GM12878 (cell line): ENCODE measurements around the gene C12orf60. TPM values are rescaled to one million over a fixed set of nuclear protein-coding genes. Genes with fewer than 3 reads are reported as not detected.

ENCODE experiments used
- ATAC-seq: fragments of 200-7000 bp; cut with Tn5 transposase; 3 replicates; pipeline ENCODE4 v1.9.1; 2020; ENCODE audit warnings: mild to moderate bottlenecking, moderate library complexity
- BruUV-seq: library from RNA; stranded (reverse); fragments of 400-500 nt; replicated peaks from 2 replicates; lab custom pipeline; 2021; lab: Mats Ljungman, UMichigan
- CTCF ChIA-PET: fragments of 300-600 bp; sonication (Branson Sonifier 250); formaldehyde crosslinking; extraction: SDS; loops from one replicate; lab custom pipeline; 2021; ENCODE audit warnings: inconsistent platforms; lab: Yijun Ruan, JAX
- POLR2A ChIA-PET: fragments of 350-600 bp; formaldehyde crosslinking; extraction: SDS; loops from one replicate; lab custom pipeline; 2021; ENCODE audit warnings: inconsistent platforms; lab: Charles Lee
- RAD21 ChIA-PET: fragments of 300-600 bp; sonication (Branson Sonifier 250); formaldehyde crosslinking; loops from one replicate; lab custom pipeline; 2023; ENCODE audit warnings: antibody characterized with exemption; ENCODE audit not compliant: unreplicated experiment; lab: Charles Lee
- SMC1A ChIA-PET: fragments of 300-600 bp; sonication (Branson Sonifier 250); formaldehyde crosslinking; loops from one replicate; lab custom pipeline; 2023; ENCODE audit not compliant: unreplicated experiment, uncharacterized antibody; lab: Charles Lee
- DNase-seq: peaks from one replicate; pipeline ENCODE4 v3.0.0-alpha.2; 2011; ENCODE audit warnings: low read depth, low spot score
- FAIRE-seq: peaks from 3 replicates; lab custom pipeline; 2011; peaks lifted over from hg19 to GRCh38; lab: Jason Lieb, UNC
- H2AFZ ChIP-seq: 2 replicates; pipeline ENCODE4 v1.6.0; 2011; ENCODE audit warnings: low read depth, low read length, control low read depth; ENCODE audit not compliant: control insufficient read depth
- H3K27ac ChIP-seq: 2 replicates; pipeline ENCODE4 v1.5.1; 2011; ENCODE audit warnings: control low read depth; ENCODE audit not compliant: control insufficient read depth, insufficient read depth
- H3K27me3 ChIP-seq, 2 experiments: replicated peaks in 1 of 2; 2 replicates each; pipeline versions ENCODE4 v1.6.0 to v1.6.1; 2011; ENCODE audit warnings: low read length in 1 of 2; ENCODE audit not compliant: control insufficient read depth in 2 of 2, insufficient read depth in 2 of 2
- H3K36me3 ChIP-seq, 2 experiments: 2 replicates each; pipeline ENCODE4 v1.5.1; 2011; ENCODE audit warnings: low read length in 1 of 2; ENCODE audit not compliant: control insufficient read depth in 2 of 2, insufficient read depth in 2 of 2
- H3K4me1 ChIP-seq: 2 replicates; pipeline ENCODE4 v1.6.1; 2011; ENCODE audit warnings: mild to moderate bottlenecking, low read length, moderate library complexity, mixed read lengths; ENCODE audit not compliant: control insufficient read depth, insufficient read depth
- H3K4me2 ChIP-seq: 2 replicates; pipeline ENCODE4 v1.6.0; 2011; ENCODE audit warnings: control low read depth; ENCODE audit not compliant: control insufficient read depth, insufficient read depth
- H3K4me3 ChIP-seq: fragments of 200-600 bp; sonication (generic); 2 replicates; pipeline ENCODE4 v1.5.1; 2016
- H3K79me2 ChIP-seq: 2 replicates; pipeline ENCODE4 v1.6.0; 2011; ENCODE audit warnings: low read length; ENCODE audit not compliant: control insufficient read depth, insufficient read depth
- H3K9ac ChIP-seq: 2 replicates; pipeline ENCODE4 v1.8.0; 2011; ENCODE audit warnings: low read length, control low read depth, mixed read lengths; ENCODE audit not compliant: control insufficient read depth, insufficient read depth
- H3K9me3 ChIP-seq: replicated peaks from 3 replicates; pipeline ENCODE4 v1.5.1; 2011; ENCODE audit warnings: mild to moderate bottlenecking, low read length; ENCODE audit not compliant: control insufficient read depth, insufficient read depth
- H4K20me1 ChIP-seq: 2 replicates; pipeline ENCODE4 v1.6.0; 2011; ENCODE audit not compliant: control insufficient read depth, insufficient read depth
- NFXL1 ChIP-seq: fragments of 450-650 bp; IDR thresholded peaks from 2 replicates; pipeline ENCODE4 v1.6.1; 2017; ENCODE audit warnings: antibody characterized with exemption, mild to moderate bottlenecking, borderline replicate concordance
- RUNX3 ChIP-seq: IDR thresholded peaks from 2 replicates; pipeline ENCODE4 v1.6.1; 2012; ENCODE audit warnings: low read length, inconsistent platforms
- SMC3 ChIP-seq: IDR thresholded peaks from 2 replicates; pipeline ENCODE4 v1.6.1; 2011; ENCODE audit warnings: low read length, improper control_type of control experiment, borderline replicate concordance
- TCF12 ChIP-seq: IDR thresholded peaks from 2 replicates; pipeline ENCODE4 v1.6.1; 2011; ENCODE audit warnings: low read depth, mild to moderate bottlenecking, low read length
- WGBS: methylation state at CpG from one replicate; pipeline ENCODE4 v1.1.6; 2016; ENCODE audit warnings: low lambda C conversion rate; ENCODE audit not compliant: insufficient replicate concordance, insufficient coverage; ENCODE audit errors: missing lambda C conversion rate; 5-methylcytosine and 5-hydroxymethylcytosine counted together
- in situ Hi-C: fragments of 300-500 bp; cut with MboI; formaldehyde crosslinking; loops from 9 replicates; pipeline ENCODE4 v1.14.3; 2018; ENCODE audit warnings: mixed read lengths
- intact Hi-C: fragments of 100-400 bp; cut with micrococcal nuclease; formaldehyde crosslinking; loops from one replicate; pipeline ENCODE4 v1.14.2; 2022; ENCODE audit not compliant: unreplicated experiment
- polyA plus RNA-seq, 11 experiments: library from polyadenylated mRNA; depleted of rRNA in 4 of 11; unstranded in 6 of 11; stranded (reverse) in 5 of 11; fragments of >200 nt; fragmentation: Nextera tagmentation in 4 of 11; fragmentation: Illumina TruSeq in 1 of 11; extraction: Ambion mirVana in 4 of 11; extraction: Trizol in 1 of 11; gene quantifications; 1 replicate in 1 of 11; 2 replicates in 10 of 11; pipeline versions ENCODE4 v1.2.1 to v1.2.3, GENCODE V29; 2011 to 2016; ENCODE audit warnings: inconsistent platforms in 2 of 11, missing spikeins in 2 of 11, low read depth in 1 of 11
- total RNA-seq, 4 experiments: library from RNA; depleted of rRNA in 3 of 4; stranded (reverse); fragments of >200 nt in 3 of 4; fragmentation: Illumina TruSeq in 1 of 4; extraction: Trizol in 1 of 4; gene quantifications; 2 replicates each; pipeline versions ENCODE4 v1.2.1 to v1.2.3, GENCODE V29; 2013 to 2021
- TF ChIP-seq, protein P1 (sequence below): fragments of 450-650 bp; conservative IDR thresholded peaks from 2 replicates; pipeline ENCODE4 v1.6.1; 2017; ENCODE audit warnings: mild to moderate bottlenecking, moderate library complexity
- TF ChIP-seq, protein P2 (sequence below): IDR thresholded peaks from 2 replicates; pipeline ENCODE4 v1.6.1; 2012; ENCODE audit warnings: low read length, inconsistent platforms
- TF ChIP-seq, protein P3 (sequence below): fragments of 450-650 bp; IDR thresholded peaks from 2 replicates; pipeline ENCODE4 v1.6.1; 2017; ENCODE audit warnings: mild to moderate bottlenecking
- TF ChIP-seq, protein P4 (sequence below): fragments of 150-350 bp; IDR thresholded peaks from 2 replicates; pipeline ENCODE4 v1.6.1; 2014; ENCODE audit warnings: mild to moderate bottlenecking, low read depth, low read length
- TF ChIP-seq, protein P5 (sequence below): fragments of 450-650 bp; formaldehyde crosslinking; IDR thresholded peaks from 2 replicates; pipeline ENCODE4 v1.4.0; 2020; ENCODE audit warnings: mild to moderate bottlenecking, moderate library complexity

Gene C12orf60
- total and polyA plus RNA-seq, 10 of the 15 experiments (the other 5 are each of a cell fraction or from before 2014, with no cell fraction given) = 1.8 to 7.2 (median 3.2) TPM

DNA sequence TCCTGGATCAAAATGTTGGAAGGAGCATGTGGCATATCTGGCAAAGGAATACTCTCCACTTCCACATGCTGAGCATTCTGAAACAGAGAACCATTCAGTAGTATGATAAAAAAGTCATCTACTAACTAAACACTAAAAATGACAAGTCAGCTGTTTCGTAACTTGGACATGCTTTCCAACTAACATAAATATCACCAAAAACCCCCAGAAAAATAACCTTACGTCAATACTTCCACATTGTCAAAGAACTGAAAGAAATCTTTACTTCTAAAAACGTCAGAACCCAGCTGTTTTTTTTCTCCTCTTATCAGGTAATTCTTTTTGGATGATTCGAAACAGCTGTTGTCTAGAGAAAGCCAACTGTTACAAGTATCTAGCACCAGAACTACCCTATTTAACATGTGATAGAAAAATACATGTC lies 8.4 kb upstream of the C12orf60 start:
- Histone ChIP-seq H3K27me3 (no peaks in the 10 kb centered on the region), H3K36me3 (peaks cover 5 to 41% of the 10 kb centered on the region in 2 experiments), H4K20me1 (no peaks in the 10 kb centered on the region), H3K27ac (no peak overlapping the region), H3K4me1 (no peaks in the 10 kb centered on the region), H3K9me3 (no peaks in the 10 kb centered on the region), H3K4me3 (no peak overlapping the region), H3K4me2 (no peak overlapping the region), H2AFZ (no peak overlapping the region), H3K79me2 (peaks cover 10% of the 10 kb centered on the region), H3K9ac (no peak overlapping the region)
- ChIA-PET RAD21 (interaction anchor here (1.2 to 1.5 kb wide), 2 partner anchors 9 to 19 kb away, joined by 4 to 6 read pairs; no protein-coding TSS in a partner anchor), SMC1A (interaction anchor here (0.7 to 0.9 kb wide), 2 partner anchors 11 to 16 kb away, joined by 3 read pairs; no protein-coding TSS in a partner anchor), POLR2A (interaction anchor here (1.2 kb wide), 1 partner anchor 8 kb away, joined by 4 read pairs; the partner anchor contains the start of genes C12orf60 and WBP11), CTCF (interaction anchor here (1.2 to 1.6 kb wide), 3 partner anchors 10 to 18 kb away, joined by 3 to 4 read pairs (median 4); no protein-coding TSS in a partner anchor)
- in situ Hi-C loops (loop anchor here (25.0 kb wide), 2 partner anchors 1092 to 1983 kb away; partner anchors contain the start of genes DDX47 and STRAP), intact Hi-C loops (no loop called here)
- WGBS = 34% methylated on average over 4 of the region's 4 CpGs
- BruUV-seq = no TSS peak
- DNase-seq = no peak
- peak; percentile 65 for ATAC-seq
- FAIRE-seq = no peak
- TF ChIP-seq, protein P1, sequence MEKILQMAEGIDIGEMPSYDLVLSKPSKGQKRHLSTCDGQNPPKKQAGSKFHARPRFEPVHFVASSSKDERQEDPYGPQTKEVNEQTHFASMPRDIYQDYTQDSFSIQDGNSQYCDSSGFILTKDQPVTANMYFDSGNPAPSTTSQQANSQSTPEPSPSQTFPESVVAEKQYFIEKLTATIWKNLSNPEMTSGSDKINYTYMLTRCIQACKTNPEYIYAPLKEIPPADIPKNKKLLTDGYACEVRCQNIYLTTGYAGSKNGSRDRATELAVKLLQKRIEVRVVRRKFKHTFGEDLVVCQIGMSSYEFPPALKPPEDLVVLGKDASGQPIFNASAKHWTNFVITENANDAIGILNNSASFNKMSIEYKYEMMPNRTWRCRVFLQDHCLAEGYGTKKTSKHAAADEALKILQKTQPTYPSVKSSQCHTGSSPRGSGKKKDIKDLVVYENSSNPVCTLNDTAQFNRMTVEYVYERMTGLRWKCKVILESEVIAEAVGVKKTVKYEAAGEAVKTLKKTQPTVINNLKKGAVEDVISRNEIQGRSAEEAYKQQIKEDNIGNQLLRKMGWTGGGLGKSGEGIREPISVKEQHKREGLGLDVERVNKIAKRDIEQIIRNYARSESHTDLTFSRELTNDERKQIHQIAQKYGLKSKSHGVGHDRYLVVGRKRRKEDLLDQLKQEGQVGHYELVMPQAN = no peak
- TF ChIP-seq, protein P2, sequence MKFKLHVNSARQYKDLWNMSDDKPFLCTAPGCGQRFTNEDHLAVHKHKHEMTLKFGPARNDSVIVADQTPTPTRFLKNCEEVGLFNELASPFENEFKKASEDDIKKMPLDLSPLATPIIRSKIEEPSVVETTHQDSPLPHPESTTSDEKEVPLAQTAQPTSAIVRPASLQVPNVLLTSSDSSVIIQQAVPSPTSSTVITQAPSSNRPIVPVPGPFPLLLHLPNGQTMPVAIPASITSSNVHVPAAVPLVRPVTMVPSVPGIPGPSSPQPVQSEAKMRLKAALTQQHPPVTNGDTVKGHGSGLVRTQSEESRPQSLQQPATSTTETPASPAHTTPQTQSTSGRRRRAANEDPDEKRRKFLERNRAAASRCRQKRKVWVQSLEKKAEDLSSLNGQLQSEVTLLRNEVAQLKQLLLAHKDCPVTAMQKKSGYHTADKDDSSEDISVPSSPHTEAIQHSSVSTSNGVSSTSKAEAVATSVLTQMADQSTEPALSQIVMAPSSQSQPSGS = peak; percentile 60; the same call in 1 of the 2 replicates
- TF ChIP-seq TCF12 (no peak), NFXL1 (no peak), RUNX3 (no peak), SMC3 (no peak)
- TF ChIP-seq, protein P3, sequence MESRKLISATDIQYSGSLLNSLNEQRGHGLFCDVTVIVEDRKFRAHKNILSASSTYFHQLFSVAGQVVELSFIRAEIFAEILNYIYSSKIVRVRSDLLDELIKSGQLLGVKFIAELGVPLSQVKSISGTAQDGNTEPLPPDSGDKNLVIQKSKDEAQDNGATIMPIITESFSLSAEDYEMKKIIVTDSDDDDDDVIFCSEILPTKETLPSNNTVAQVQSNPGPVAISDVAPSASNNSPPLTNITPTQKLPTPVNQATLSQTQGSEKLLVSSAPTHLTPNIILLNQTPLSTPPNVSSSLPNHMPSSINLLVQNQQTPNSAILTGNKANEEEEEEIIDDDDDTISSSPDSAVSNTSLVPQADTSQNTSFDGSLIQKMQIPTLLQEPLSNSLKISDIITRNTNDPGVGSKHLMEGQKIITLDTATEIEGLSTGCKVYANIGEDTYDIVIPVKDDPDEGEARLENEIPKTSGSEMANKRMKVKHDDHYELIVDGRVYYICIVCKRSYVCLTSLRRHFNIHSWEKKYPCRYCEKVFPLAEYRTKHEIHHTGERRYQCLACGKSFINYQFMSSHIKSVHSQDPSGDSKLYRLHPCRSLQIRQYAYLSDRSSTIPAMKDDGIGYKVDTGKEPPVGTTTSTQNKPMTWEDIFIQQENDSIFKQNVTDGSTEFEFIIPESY = no peak
- TF ChIP-seq, protein P4, sequence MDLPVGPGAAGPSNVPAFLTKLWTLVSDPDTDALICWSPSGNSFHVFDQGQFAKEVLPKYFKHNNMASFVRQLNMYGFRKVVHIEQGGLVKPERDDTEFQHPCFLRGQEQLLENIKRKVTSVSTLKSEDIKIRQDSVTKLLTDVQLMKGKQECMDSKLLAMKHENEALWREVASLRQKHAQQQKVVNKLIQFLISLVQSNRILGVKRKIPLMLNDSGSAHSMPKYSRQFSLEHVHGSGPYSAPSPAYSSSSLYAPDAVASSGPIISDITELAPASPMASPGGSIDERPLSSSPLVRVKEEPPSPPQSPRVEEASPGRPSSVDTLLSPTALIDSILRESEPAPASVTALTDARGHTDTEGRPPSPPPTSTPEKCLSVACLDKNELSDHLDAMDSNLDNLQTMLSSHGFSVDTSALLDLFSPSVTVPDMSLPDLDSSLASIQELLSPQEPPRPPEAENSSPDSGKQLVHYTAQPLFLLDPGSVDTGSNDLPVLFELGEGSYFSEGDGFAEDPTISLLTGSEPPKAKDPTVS = no peak
- TF ChIP-seq, protein P5, sequence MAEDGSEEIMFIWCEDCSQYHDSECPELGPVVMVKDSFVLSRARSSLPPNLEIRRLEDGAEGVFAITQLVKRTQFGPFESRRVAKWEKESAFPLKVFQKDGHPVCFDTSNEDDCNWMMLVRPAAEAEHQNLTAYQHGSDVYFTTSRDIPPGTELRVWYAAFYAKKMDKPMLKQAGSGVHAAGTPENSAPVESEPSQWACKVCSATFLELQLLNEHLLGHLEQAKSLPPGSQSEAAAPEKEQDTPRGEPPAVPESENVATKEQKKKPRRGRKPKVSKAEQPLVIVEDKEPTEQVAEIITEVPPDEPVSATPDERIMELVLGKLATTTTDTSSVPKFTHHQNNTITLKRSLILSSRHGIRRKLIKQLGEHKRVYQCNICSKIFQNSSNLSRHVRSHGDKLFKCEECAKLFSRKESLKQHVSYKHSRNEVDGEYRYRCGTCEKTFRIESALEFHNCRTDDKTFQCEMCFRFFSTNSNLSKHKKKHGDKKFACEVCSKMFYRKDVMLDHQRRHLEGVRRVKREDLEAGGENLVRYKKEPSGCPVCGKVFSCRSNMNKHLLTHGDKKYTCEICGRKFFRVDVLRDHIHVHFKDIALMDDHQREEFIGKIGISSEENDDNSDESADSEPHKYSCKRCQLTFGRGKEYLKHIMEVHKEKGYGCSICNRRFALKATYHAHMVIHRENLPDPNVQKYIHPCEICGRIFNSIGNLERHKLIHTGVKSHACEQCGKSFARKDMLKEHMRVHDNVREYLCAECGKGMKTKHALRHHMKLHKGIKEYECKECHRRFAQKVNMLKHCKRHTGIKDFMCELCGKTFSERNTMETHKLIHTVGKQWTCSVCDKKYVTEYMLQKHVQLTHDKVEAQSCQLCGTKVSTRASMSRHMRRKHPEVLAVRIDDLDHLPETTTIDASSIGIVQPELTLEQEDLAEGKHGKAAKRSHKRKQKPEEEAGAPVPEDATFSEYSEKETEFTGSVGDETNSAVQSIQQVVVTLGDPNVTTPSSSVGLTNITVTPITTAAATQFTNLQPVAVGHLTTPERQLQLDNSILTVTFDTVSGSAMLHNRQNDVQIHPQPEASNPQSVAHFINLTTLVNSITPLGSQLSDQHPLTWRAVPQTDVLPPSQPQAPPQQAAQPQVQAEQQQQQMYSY = no peak
